Measurements from ENCODE around the gene OR6S1.

- TF ChIP-seq POLR2A (IDR thresholded peaks at IDR 0.05) (no peak), CTCF (IDR thresholded peaks at IDR 0.05) (peak in 1 of 3 donors; percentile 34)
Observed at GRCh38 chr14:20662968-20663732, 21.7 kb upstream of the OR6S1 start.

All from ovary (tissue), 3 donors.